Mammary epithelial cell (primary cell): ENCODE results near the gene ASCC2.
"Not testable (repeated sequence)": the region's sequence is repeated elsewhere in the genome, so short reads cannot be mapped to it uniquely, and the experiment has no call there.

Experiments
- EZH2 ChIP-seq: IDR thresholded peaks from 2 replicates; pipeline ENCODE4 v1.6.1; 2012; ENCODE audit warnings: low read length, inconsistent platforms, borderline replicate concordance
- TF ChIP-seq, protein P1 (sequence below), 2 donors: IDR thresholded peaks in 1 of 2; conservative IDR thresholded peaks in 1 of 2; 2 replicates each; pipeline ENCODE4 v1.5.1; 2011 to 2012; ENCODE audit warnings: inconsistent platforms in 2 of 2, low read length in 2 of 2, mild to moderate bottlenecking in 2 of 2, control low read depth in 1 of 2, low read depth in 1 of 2; ENCODE audit not compliant: insufficient read depth in 1 of 2; ENCODE audit errors: extremely low read depth in 1 of 2

DNA sequence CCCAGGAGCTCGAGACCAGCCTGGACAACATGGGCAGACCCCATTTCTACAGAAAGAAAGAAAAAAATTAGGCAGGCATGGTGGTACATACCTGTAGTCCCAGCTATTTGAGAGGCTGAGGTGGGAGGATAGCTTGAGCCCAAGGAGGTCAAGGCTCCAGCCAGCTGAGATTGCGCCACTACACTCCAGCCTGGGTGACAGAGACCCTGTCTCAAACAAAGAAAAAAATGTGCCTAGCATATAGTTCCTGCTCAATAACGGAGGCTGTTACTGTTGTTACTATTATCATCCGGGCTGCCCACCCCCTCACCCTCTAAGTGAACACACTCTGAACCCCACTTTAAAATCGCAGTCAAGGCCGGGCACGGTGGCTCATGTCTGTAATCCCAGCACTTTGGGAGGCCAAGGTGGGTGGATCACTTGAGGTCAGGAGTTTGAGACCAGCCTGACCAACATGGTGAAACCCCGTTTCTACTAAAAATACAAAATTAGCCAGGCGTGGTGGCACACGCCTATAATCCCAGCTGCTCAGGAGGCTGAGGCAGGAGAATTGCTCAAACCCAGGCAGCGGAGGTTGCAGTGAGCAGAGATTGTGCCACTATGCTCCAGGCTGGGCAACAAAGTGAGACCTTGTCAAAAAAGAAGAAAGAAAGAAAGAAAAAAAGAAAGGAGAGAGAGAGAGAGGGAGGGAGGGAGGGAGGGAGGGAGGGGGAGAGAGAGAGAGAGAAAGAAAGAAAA, 83.2 kb downstream of the ASCC2 start:
- TF ChIP-seq, protein P1, sequence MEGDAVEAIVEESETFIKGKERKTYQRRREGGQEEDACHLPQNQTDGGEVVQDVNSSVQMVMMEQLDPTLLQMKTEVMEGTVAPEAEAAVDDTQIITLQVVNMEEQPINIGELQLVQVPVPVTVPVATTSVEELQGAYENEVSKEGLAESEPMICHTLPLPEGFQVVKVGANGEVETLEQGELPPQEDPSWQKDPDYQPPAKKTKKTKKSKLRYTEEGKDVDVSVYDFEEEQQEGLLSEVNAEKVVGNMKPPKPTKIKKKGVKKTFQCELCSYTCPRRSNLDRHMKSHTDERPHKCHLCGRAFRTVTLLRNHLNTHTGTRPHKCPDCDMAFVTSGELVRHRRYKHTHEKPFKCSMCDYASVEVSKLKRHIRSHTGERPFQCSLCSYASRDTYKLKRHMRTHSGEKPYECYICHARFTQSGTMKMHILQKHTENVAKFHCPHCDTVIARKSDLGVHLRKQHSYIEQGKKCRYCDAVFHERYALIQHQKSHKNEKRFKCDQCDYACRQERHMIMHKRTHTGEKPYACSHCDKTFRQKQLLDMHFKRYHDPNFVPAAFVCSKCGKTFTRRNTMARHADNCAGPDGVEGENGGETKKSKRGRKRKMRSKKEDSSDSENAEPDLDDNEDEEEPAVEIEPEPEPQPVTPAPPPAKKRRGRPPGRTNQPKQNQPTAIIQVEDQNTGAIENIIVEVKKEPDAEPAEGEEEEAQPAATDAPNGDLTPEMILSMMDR (conservative IDR thresholded peaks at IDR 0.05 in 1 of 2, IDR thresholded peaks at IDR 0.05 in 1 of 2; ENCODE audit: extremely low read depth in 1 of 2, insufficient read depth in 1 of 2, low read depth in 1 of 2, low read length in 2 of 2), result not testable (repeated sequence)
- TF ChIP-seq EZH2, result not testable (repeated sequence)
